ENCODE results near the gene AUH.

AUH gene

GRCh38 chr9:91334053-91334452 lies 27.7 kb downstream of the AUH start:
- no peak for DNase-seq

- DNase-seq, result no peak
Measured at GRCh38 chr9:91333551-91333950, 28.2 kb downstream of the AUH start.

GRCh38 chr9:91332546-91333231 lies 29.0 kb downstream of the AUH start:
- DNase-seq, result no peak

GRCh38 chr9:91331849-91332248 lies 29.9 kb downstream of the AUH start:
- DNase-seq, result no peak

GRCh38 chr9:91328186-91328585 lies 33.5 kb downstream of the AUH start:
- DNase-seq, result no peak

- no peak for DNase-seq
Measured at GRCh38 chr9:91321691-91322090, 40.0 kb downstream of the AUH start.

GRCh38 chr9:91320299-91320698 lies 41.4 kb downstream of the AUH start:
- DNase-seq, result no peak

- DNase-seq, result no peak
Measured at GRCh38 chr9:91316093-91316492, 45.6 kb downstream of the AUH start.

GRCh38 chr9:91315191-91315590 lies 46.5 kb downstream of the AUH start:
- no peak for DNase-seq

GRCh38 chr9:91312717-91313325 lies 48.9 kb downstream of the AUH start:
- no peak for DNase-seq

- DNase-seq, result no peak
Measured at GRCh38 chr9:91310037-91310436, 51.7 kb downstream of the AUH start.

GRCh38 chr9:91308191-91308590 lies 53.5 kb downstream of the AUH start:
- no peak for DNase-seq

GRCh38 chr9:91307279-91307678 lies 54.4 kb downstream of the AUH start:
- DNase-seq, result no peak

- DNase-seq, result no peak
Measured at GRCh38 chr9:91306296-91306630, 55.5 kb downstream of the AUH start.

- DNase-seq, result no peak
Measured at GRCh38 chr9:91305596-91306295, 56.0 kb downstream of the AUH start.

- no peak for DNase-seq
Measured at GRCh38 chr9:91303741-91304415, 57.8 kb downstream of the AUH start.

- no peak for DNase-seq
Measured at GRCh38 chr9:91302831-91303230, 58.9 kb downstream of the AUH start.

- DNase-seq, result no peak
Measured at GRCh38 chr9:91301161-91301560, 60.6 kb downstream of the AUH start.

- DNase-seq, result no peak
Measured at GRCh38 chr9:91298311-91298710, 63.4 kb downstream of the AUH start.

- no peak for DNase-seq
Measured at GRCh38 chr9:91297306-91297705, 64.4 kb downstream of the AUH start.

GRCh38 chr9:91296354-91296753 lies 65.4 kb downstream of the AUH start:
- DNase-seq, result no peak

- no peak for DNase-seq
Measured at GRCh38 chr9:91295357-91295756, 66.4 kb downstream of the AUH start.

- no peak for DNase-seq
Measured at GRCh38 chr9:91291866-91292265, 69.9 kb downstream of the AUH start.

- no peak for DNase-seq
Measured at GRCh38 chr9:91289244-91289643, 72.5 kb downstream of the AUH start.

All from NCI-H510A treated with DMSO at 0.1 percent for 48 hours (cell line).